Ishikawa (cell line): ENCODE results near the gene NDUFA11.

ENCODE experiments used
- MAX ChIP-seq: IDR thresholded peaks from 2 replicates; pipeline ENCODE4 v1.6.1; 2012
- RAD21 ChIP-seq: IDR thresholded peaks from 2 replicates; pipeline ENCODE4 v1.6.1; 2012; ENCODE audit warnings: low read depth
- REST ChIP-seq: IDR thresholded peaks from 2 replicates; pipeline ENCODE4 v1.6.1; 2012; ENCODE audit warnings: low read depth, mild to moderate bottlenecking
- YY1 ChIP-seq: IDR thresholded peaks from 2 replicates; pipeline ENCODE4 v1.6.1; 2012; ENCODE audit warnings: low read depth

GRCh38 chr19:5910638-5910907 is 7.0 kb upstream of the NDUFA11 start:
- TF ChIP-seq YY1 (no peak), MAX (no peak), RAD21 (no peak), REST (no peak)
